H9 (cell line): ENCODE data around the gene RNF111. TPM values are rescaled to one million over a fixed set of nuclear protein-coding genes. Genes with fewer than 3 reads are reported as not detected.

Experiments used
- DNase-seq: peaks from one replicate; pipeline ENCODE4 v3.0.0-alpha.2; 2017
- H2AFZ ChIP-seq: one replicate; pipeline ENCODE4 v1.6.1; 2013; ENCODE audit warnings: mild to moderate bottlenecking, low read length, control low read depth, moderate library complexity
- H2AK5ac ChIP-seq: 2 replicates; pipeline ENCODE4 v1.6.1; 2013; ENCODE audit warnings: low read length, control low read depth, mixed read lengths; ENCODE audit not compliant: insufficient read length
- H2BK120ac ChIP-seq: one replicate; pipeline ENCODE4 v1.6.1; 2013; ENCODE audit warnings: low read depth, mild to moderate bottlenecking, low read length, control low read depth, inconsistent platforms; ENCODE audit not compliant: poor library complexity, severe bottlenecking
- H2BK12ac ChIP-seq: 2 replicates; pipeline ENCODE4 v1.6.1; 2013; ENCODE audit warnings: low read length, control low read depth, mixed read lengths, low read depth; ENCODE audit not compliant: insufficient read length
- H2BK15ac ChIP-seq: 2 replicates; pipeline ENCODE4 v1.6.1; 2013; ENCODE audit warnings: low read depth, low read length, control low read depth
- H2BK20ac ChIP-seq: one replicate; pipeline ENCODE4 v1.6.1; 2013; ENCODE audit warnings: low read depth, mild to moderate bottlenecking, low read length, control low read depth, inconsistent platforms; ENCODE audit not compliant: poor library complexity, severe bottlenecking
- H2BK5ac ChIP-seq: 2 replicates; pipeline ENCODE4 v1.6.1; 2013; ENCODE audit warnings: low read length, control low read depth, mixed read lengths; ENCODE audit not compliant: insufficient read length
- H3K14ac ChIP-seq: 2 replicates; pipeline ENCODE4 v1.6.1; 2013; ENCODE audit warnings: low read length, control low read depth; ENCODE audit not compliant: insufficient read depth
- H3K18ac ChIP-seq: 2 replicates; pipeline ENCODE4 v1.6.1; 2013; ENCODE audit warnings: low read depth, mild to moderate bottlenecking, mixed read lengths, low read length, control low read depth; ENCODE audit not compliant: insufficient read length
- H3K23ac ChIP-seq: 2 replicates; pipeline ENCODE4 v1.6.1; 2013; ENCODE audit warnings: low read length, control low read depth, mixed read lengths, low read depth; ENCODE audit not compliant: insufficient read length
- H3K23me2 ChIP-seq: 2 replicates; pipeline ENCODE4 v1.6.1; 2013; ENCODE audit warnings: low read depth, mild to moderate bottlenecking, mixed read lengths, low read length, control low read depth; ENCODE audit not compliant: insufficient read length, poor library complexity, severe bottlenecking
- H3K27ac ChIP-seq: 2 replicates; pipeline ENCODE4 v1.5.1; 2013; ENCODE audit warnings: low read length, control low read depth, mixed read lengths, low read depth; ENCODE audit not compliant: insufficient read length
- H3K27me3 ChIP-seq: 2 replicates; pipeline ENCODE4 v1.6.1; 2013; ENCODE audit warnings: low read length, control low read depth, inconsistent platforms; ENCODE audit not compliant: insufficient read depth
- H3K4ac ChIP-seq: 2 replicates; pipeline ENCODE4 v1.6.1; 2013; ENCODE audit warnings: low read depth, mild to moderate bottlenecking, control low read depth, inconsistent platforms, low read length, moderate library complexity
- H3K4me1 ChIP-seq: 2 replicates; pipeline ENCODE4 v1.6.1; 2013; ENCODE audit warnings: low read length, control low read depth, inconsistent platforms; ENCODE audit not compliant: insufficient read depth
- H3K4me2 ChIP-seq: 2 replicates; pipeline ENCODE4 v1.6.1; 2013; ENCODE audit warnings: low read length, control low read depth, mixed read lengths; ENCODE audit not compliant: insufficient read length, insufficient read depth
- H3K56ac ChIP-seq: 2 replicates; pipeline ENCODE4 v1.6.1; 2013; ENCODE audit warnings: low read depth, mild to moderate bottlenecking, mixed read lengths, low read length, control low read depth; ENCODE audit not compliant: insufficient read length
- H3K79me1 ChIP-seq: 2 replicates; pipeline ENCODE4 v1.6.1; 2013; ENCODE audit warnings: low read depth, mild to moderate bottlenecking, moderate library complexity, low read length, control low read depth, inconsistent platforms; ENCODE audit not compliant: insufficient read depth, poor library complexity, severe bottlenecking
- H3K79me2 ChIP-seq: 2 replicates; pipeline ENCODE4 v1.6.1; 2013; ENCODE audit warnings: low read length, control low read depth, inconsistent platforms; ENCODE audit not compliant: insufficient read depth
- H3K9ac ChIP-seq: 2 replicates; pipeline ENCODE4 v1.6.1; 2013; ENCODE audit warnings: low read length, control low read depth, mixed read lengths; ENCODE audit not compliant: insufficient read length; ENCODE audit errors: extremely low read depth
- H3K9me3 ChIP-seq: one replicate; pipeline ENCODE4 v1.6.1; 2013; ENCODE audit warnings: low read depth, low read length, inconsistent platforms; ENCODE audit not compliant: control insufficient read depth
- H3T11ph ChIP-seq: one replicate; pipeline ENCODE4 v1.6.1; 2013; ENCODE audit warnings: mild to moderate bottlenecking, low read length, control low read depth, inconsistent platforms
- H4K20me1 ChIP-seq: one replicate; pipeline ENCODE4 v1.6.1; 2013; ENCODE audit not compliant: control insufficient read depth, insufficient read length, insufficient read depth
- H4K5ac ChIP-seq: 2 replicates; pipeline ENCODE4 v1.6.1; 2013; ENCODE audit warnings: low read depth, mild to moderate bottlenecking, mixed read lengths, low read length, control low read depth; ENCODE audit not compliant: insufficient read length
- H4K8ac ChIP-seq: replicated peaks from 2 replicates; pipeline ENCODE4 v1.6.1; 2013; ENCODE audit warnings: low read length, control low read depth, mixed read lengths, low read depth; ENCODE audit not compliant: insufficient read length
- H4K91ac ChIP-seq: 2 replicates; pipeline ENCODE4 v1.6.1; 2013; ENCODE audit warnings: low read depth, mild to moderate bottlenecking, moderate library complexity, mixed read lengths, low read length, control low read depth; ENCODE audit not compliant: insufficient read length
- H3K27ac Mint-ChIP-seq, 3 experiments: 2 replicates in 2 of 3; 3 replicates in 1 of 3; pipeline ENCODE4 v1.8.0; 2020 to 2021; ENCODE audit warnings: mixed read lengths in 3 of 3, mild to moderate bottlenecking in 1 of 3, moderate library complexity in 1 of 3
- H3K27me3 Mint-ChIP-seq: 2 replicates; pipeline ENCODE4 v1.8.0; 2021; ENCODE audit warnings: low read depth, mild to moderate bottlenecking, moderate library complexity, mixed read lengths
- H3K36me3 Mint-ChIP-seq, 3 experiments: 2 replicates in 2 of 3; 3 replicates in 1 of 3; pipeline ENCODE4 v1.8.0; 2020 to 2021; ENCODE audit warnings: low read depth in 3 of 3, mixed read lengths in 3 of 3; ENCODE audit not compliant: insufficient read depth in 1 of 3
- H3K4me1 Mint-ChIP-seq, 2 experiments: 2 replicates each; pipeline ENCODE4 v1.8.0; 2020; ENCODE audit warnings: mixed read lengths in 2 of 2
- H3K4me3 Mint-ChIP-seq, 2 experiments: 2 replicates in 1 of 2; 3 replicates in 1 of 2; pipeline ENCODE4 v1.8.0; 2020 to 2021; ENCODE audit warnings: mild to moderate bottlenecking in 2 of 2, mixed read lengths in 2 of 2, moderate library complexity in 1 of 2
- H3K9me3 Mint-ChIP-seq, 2 experiments: 2 replicates in 1 of 2; 3 replicates in 1 of 2; pipeline ENCODE4 v1.8.0; 2020; ENCODE audit warnings: mild to moderate bottlenecking in 2 of 2, mixed read lengths in 2 of 2, moderate library complexity in 1 of 2
- WGBS: extraction: QIAGEN DNeasy Blood & Tissue Kit; methylation state at CpG from one replicate; pipeline ENCODE4 v1.1.7; 2013; ENCODE audit warnings: missing lambda C conversion rate, low lambda C conversion rate, mixed read lengths; ENCODE audit not compliant: insufficient read length; ENCODE audit errors: extremely low coverage; 5-methylcytosine and 5-hydroxymethylcytosine counted together
- total RNA-seq: library from RNA; stranded (reverse); gene quantifications from 2 replicates; pipeline ENCODE4 v1.2.1, GENCODE V29; 2021
- TF ChIP-seq, protein P1 (sequence below): fragments of 200-600 bp; sonication (generic); conservative IDR thresholded peaks from 3 replicates; pipeline ENCODE4 v1.8.0; 2021; ENCODE audit warnings: antibody characterized with exemption, mild to moderate bottlenecking

The RNF111 gene
- total RNA-seq, 1 experiment from 2014 or later, result 28.0 TPM

GRCh38 chr15:59051873-59052861 is 64.7 kb downstream of the RNF111 start:
- no peaks in the 10 kb centered on the region for H3K79me1 ChIP-seq
- no peak overlapping the region for H4K5ac ChIP-seq
- Mint-ChIP-seq H3K9me3 (no peaks in the 10 kb centered on the region), H3K4me3 (no peak overlapping the region), H3K36me3 (peaks cover 2 to 30% (median 25%) of the 10 kb centered on the region in 3 experiments; a peak in 5 of 7 replicates), H3K27me3 (no peaks in the 10 kb centered on the region), H3K4me1 (no peaks in the 10 kb centered on the region), H3K27ac (peak overlapping the region in 1 of 3 experiments; percentile 41; a peak in 1 of 7 replicates)
- no peak overlapping the region for H2BK12ac ChIP-seq
- no peak overlapping the region for H3K4me2 ChIP-seq
- H3K14ac ChIP-seq, result no peak overlapping the region
- no peak overlapping the region for H3K56ac ChIP-seq
- H2BK15ac ChIP-seq, result no peak overlapping the region
- no peak overlapping the region for H3K27ac ChIP-seq
- H3K4ac ChIP-seq, result no peak overlapping the region
- WGBS, result no CpG with 5 or more reads among the region's 2 CpGs
- no peaks in the 10 kb centered on the region for H3K9me3 ChIP-seq
- no peaks in the 10 kb centered on the region for H3K23me2 ChIP-seq
- H4K20me1 ChIP-seq, result no peaks in the 10 kb centered on the region
- DNase-seq, result no peak
- H3K27me3 ChIP-seq, result no peaks in the 10 kb centered on the region
- H3K79me2 ChIP-seq, result no peaks in the 10 kb centered on the region
- H3K4me1 ChIP-seq, result no peaks in the 10 kb centered on the region
- TF ChIP-seq, protein P1, sequence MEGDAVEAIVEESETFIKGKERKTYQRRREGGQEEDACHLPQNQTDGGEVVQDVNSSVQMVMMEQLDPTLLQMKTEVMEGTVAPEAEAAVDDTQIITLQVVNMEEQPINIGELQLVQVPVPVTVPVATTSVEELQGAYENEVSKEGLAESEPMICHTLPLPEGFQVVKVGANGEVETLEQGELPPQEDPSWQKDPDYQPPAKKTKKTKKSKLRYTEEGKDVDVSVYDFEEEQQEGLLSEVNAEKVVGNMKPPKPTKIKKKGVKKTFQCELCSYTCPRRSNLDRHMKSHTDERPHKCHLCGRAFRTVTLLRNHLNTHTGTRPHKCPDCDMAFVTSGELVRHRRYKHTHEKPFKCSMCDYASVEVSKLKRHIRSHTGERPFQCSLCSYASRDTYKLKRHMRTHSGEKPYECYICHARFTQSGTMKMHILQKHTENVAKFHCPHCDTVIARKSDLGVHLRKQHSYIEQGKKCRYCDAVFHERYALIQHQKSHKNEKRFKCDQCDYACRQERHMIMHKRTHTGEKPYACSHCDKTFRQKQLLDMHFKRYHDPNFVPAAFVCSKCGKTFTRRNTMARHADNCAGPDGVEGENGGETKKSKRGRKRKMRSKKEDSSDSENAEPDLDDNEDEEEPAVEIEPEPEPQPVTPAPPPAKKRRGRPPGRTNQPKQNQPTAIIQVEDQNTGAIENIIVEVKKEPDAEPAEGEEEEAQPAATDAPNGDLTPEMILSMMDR, result no peak
- no peak overlapping the region for H3T11ph ChIP-seq
- no peak overlapping the region for H2AFZ ChIP-seq
- no peak overlapping the region for H2BK120ac ChIP-seq
- no peak overlapping the region for H3K23ac ChIP-seq
- no peak overlapping the region for H3K9ac ChIP-seq
- no peak overlapping the region for H3K18ac ChIP-seq
- H2BK20ac ChIP-seq, result no peak overlapping the region
- H4K91ac ChIP-seq, result no peak overlapping the region
- no peak overlapping the region for H2BK5ac ChIP-seq
- no peak overlapping the region for H4K8ac ChIP-seq
- H2AK5ac ChIP-seq, result no peak overlapping the region
